ENCODE data around the gene STK16.

DNA sequence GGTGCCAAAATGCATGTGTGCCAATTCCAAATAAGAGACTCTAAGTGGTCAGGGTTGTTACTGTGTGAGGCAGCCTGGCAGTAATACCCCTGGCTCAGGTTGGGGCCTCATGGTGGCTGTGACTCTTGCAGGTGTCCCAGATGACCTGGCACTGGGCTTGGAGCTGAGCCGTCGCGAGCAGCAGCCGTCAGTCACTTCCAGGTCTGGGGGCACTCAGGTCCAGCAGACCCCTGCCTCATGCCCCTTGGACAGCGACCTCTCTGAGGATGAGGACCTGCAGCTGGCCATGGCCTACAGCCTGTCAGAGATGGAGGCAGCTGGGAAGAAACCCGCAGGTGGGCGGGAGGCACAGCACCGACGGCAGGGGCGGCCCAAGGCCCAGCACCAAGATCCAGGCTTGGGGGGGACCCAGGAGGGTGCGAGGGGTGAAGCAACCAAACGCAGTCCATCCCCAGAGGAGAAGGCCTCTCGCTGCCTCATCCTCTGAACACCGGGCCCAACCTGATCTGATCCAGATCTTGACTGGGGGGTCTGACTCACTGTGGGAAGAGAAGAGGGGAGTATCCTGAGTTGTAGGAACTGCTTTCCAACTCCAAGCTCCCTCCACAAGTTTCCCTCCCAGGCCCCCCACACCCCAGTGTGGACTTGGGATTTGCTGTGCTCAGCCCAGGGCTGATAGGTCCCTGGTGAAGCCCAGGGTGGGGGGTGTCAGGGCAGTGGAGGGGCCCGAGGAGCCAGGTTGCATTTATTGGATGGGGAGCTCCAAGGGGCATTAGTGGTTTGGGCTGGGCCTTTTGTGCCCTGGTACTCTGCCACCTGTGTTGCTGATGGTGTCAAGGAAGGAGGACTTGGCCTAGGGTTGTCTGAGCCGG, 39.5 kb downstream of the STK16 start:
- TF ChIP-seq POLR2A (IDR thresholded peaks at IDR 0.05) (no peak), POLR2AphosphoS5 (IDR thresholded peaks at IDR 0.05) (no peak)
- TF ChIP-seq, protein P1, sequence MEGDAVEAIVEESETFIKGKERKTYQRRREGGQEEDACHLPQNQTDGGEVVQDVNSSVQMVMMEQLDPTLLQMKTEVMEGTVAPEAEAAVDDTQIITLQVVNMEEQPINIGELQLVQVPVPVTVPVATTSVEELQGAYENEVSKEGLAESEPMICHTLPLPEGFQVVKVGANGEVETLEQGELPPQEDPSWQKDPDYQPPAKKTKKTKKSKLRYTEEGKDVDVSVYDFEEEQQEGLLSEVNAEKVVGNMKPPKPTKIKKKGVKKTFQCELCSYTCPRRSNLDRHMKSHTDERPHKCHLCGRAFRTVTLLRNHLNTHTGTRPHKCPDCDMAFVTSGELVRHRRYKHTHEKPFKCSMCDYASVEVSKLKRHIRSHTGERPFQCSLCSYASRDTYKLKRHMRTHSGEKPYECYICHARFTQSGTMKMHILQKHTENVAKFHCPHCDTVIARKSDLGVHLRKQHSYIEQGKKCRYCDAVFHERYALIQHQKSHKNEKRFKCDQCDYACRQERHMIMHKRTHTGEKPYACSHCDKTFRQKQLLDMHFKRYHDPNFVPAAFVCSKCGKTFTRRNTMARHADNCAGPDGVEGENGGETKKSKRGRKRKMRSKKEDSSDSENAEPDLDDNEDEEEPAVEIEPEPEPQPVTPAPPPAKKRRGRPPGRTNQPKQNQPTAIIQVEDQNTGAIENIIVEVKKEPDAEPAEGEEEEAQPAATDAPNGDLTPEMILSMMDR (IDR thresholded peaks at IDR 0.05): no peak

Data from stomach (tissue), 4 donors.